Kasumi-1 (cell line): Measurements from ENCODE around the gene CCDC74B.
A peak's percentile ranks its signal among the peaks of the same experiment; 100 is the strongest.
"Not testable (repeated sequence)": the region's sequence is repeated elsewhere in the genome, so short reads cannot be mapped to it uniquely, and the experiment has no call there.

Source experiments
- DNase-seq, 2 experiments: peaks; one replicate each; lab custom pipeline; 2025; lab: John Stamatoyannopoulos, UW

Gene CCDC74B

GRCh38 chr2:130145006-130145414 is at the start of gene CCDC74B:
Gene CCDC74B (minus strand): TSS chr2:130145112. CDS start chr2:130144996, 116 bp downstream.
- not testable (repeated sequence) for DNase-seq

- not testable (repeated sequence) for DNase-seq
These were observed 48.9 kb upstream of the CCDC74B start for GRCh38 chr2:130193824-130194223.

DNA sequence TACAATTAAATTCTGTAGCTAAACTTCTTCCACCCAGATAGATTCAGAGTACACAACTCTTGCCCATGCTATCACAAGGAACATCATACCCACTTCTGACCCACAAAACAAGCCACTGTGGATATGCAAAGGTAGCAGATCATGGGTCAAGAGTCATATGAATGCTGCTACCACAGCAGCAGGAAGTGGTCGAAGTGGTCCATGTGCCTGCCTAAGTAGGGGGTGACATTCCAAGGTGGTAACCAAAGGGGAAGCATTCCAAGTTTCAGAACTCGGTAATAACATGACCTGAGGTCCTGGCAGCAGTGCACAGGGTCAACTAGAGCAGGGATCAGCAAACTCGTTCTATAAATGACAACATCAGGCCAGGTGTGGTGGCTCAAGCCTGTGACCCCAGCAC is 47.5 kb upstream of the CCDC74B start:
- not testable (repeated sequence) for DNase-seq

GRCh38 chr2:130191319-130191718 is 46.4 kb upstream of the CCDC74B start:
- DNase-seq, result not testable (repeated sequence)

DNA sequence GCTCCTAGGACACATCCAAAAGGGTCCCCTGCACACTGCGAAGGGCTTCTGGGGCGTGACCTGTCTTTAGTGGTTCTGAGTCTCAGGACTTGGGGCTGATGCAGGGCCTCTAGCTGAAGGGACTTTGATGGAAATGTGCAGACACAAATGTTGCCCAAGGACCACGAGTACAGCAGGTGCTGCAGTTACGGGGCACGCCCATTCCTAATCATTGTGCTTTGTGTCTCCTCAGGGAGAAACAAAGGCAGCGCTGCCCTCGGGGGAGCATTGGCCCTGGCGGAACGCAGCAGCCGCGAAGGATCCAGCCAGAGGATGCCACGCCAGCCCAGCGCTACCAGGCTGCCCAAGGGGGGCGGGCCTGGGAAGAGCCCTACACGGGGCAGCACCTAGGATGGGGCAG is 45.3 kb upstream of the CCDC74B start:
- DNase-seq, result no peak

GRCh38 chr2:130188958-130189357 is 44.0 kb upstream of the CCDC74B start:
- not testable (repeated sequence) for DNase-seq

DNA sequence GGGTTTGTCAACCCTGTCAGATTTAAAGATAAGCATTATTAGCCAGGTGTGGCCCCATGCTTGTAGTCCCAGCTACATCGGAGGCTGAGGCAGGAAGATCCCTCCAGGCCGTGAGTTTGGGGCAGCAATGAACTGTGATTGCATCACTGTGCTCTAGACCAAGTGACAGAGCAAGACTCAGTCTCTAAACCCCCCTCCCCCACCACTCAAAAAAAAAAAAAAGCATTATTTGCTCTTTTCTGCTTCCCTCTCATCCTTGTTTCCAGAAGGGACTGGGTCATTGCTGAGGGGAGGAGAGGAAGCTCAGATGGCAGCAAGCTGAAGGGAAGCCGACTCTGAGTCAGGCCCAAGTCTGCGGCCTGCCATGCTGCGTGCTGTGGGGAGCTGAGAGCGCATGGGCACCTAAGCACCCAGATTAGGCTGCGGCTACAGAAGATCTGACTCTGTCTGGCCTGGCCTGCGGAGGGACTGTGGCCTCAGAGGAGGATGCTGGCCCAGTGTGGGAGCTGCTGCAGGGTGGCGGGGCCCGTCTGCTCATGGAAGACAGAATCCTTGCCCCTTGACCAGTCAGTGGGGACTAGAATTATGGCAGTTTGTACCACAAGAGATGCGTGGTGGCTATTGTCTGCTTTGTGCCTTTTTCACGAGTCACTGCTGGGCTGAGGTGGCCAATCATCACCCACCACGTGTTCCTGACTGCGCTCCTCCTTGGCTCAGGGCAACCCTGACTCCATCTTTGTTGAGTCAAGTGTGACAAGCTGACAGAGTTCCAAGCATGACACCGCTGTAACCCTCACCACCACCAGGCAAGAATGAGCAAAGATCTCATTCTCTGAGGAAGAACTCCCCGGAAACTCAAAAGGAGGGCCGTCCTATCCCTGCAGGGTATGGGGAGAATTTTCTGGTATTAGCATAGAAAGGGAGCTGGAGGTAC is 43.2 kb upstream of the CCDC74B start:
- not testable (repeated sequence) for DNase-seq

DNA sequence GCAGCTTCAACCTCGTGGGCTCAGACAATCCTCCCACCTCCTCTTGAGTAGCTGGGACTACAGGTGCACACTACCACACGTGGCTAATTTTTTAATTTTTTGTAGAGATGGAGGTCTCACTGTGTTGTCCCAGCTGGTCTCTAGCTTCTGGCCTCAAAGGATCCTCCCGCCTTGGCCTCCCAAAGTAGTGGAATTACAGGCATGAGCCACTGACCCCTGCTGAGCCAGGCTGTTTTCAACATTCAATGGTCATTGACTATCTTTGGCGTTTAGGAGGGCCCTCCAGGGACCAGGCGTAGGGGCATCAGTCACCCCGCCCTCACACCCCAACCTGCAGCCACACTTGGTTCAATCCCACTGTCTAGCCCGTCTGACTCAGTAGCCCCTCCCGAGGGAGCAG is 42.4 kb upstream of the CCDC74B start:
- DNase-seq, result no peak

DNA sequence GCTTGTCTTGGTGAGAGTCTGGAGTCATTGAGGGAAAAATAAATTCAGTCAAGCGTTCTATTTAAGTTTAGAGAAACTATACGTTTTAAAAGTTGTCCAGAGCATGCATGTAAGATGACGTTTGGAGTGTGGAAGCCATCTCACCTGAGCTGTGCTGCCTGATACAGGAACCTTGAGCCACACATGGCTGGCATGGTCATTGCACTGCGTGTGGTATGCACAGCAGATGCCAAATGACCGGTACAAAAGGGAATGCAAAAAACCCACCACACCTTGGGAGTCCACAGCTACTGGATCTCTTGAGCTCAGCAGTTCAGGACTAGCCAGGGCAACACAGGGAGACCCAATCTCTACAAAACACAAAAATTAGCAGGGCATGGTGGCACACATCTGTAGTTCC is 41.5 kb upstream of the CCDC74B start:
- DNase-seq, result no peak

GRCh38 chr2:130185896-130186295 is 41.0 kb upstream of the CCDC74B start:
- DNase-seq, result no peak

DNA sequence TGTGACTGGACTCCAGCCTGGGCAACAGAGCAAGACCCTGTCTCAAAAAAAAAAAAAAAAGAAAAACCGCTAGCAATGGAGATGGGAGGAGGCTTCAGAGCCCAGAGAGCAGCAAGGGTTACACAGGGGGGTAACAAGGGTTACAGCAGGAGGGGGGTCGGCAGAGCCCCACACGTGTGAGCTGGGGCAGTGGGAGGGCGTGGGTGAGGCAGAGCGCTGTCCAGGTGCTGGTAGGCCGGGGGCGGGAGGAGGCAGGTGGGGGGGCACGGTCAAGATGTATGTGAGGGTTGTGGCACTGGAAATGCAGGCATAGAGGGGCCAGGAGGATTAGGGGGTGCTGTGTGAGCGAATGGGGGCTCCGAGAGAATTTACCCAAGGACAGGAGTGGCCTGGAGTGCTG is 40.5 kb upstream of the CCDC74B start:
- DNase-seq, result no peak

- DNase-seq, result no peak
These were observed 38.8 kb upstream of the CCDC74B start for GRCh38 chr2:130183512-130184373.

- peak in 1 of 2 experiments; percentile 3 for DNase-seq
These were observed 38.1 kb upstream of the CCDC74B start for GRCh38 chr2:130182826-130183511.

DNA sequence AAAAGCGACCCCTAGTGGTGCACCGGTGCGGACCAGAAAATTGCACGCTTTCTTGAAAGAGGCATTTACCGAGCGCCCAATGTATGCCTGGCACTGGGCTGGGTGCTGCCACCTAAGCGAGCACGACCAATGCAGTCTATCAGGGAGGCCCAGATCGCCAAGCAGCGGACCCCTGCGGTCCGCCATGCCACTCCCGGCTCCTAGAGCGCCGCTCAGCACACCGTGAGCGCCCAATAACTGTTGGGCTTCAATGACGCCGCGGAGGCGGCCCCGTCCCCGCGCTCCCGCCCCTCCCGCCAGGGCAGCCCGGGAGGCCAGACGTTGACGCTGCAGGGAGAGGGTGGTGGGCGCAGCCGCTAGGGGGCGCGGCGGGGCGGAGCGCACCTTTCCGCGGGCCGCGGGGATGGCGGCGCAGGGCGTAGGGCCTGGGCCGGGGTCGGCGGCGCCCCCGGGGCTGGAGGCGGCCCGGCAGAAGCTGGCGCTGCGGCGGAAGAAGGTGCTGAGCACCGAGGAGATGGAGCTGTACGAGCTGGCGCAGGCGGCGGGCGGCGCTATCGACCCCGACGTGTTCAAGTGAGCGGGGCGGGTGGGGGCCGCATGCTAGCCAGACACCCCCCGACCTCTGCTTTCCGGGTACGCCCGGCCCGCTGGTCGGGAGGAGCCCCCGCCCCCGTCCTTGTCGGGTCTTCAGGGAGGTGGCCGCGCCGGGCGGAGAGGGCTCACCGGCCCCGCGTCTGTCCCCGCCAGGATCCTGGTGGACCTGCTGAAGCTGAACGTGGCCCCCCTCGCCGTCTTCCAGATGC is 37.2 kb upstream of the CCDC74B start, which contains the start of gene MZT2B:
Gene MZT2B (plus strand): TSS at position 383 of the 803 bp plus-strand sequence. CDS start 21 bp downstream, at position 404.
- DNase-seq, result peak; percentile 72 to 76

- DNase-seq, result peak; percentile 84 to 85
These were observed 36.5 kb upstream of the CCDC74B start, which contains the start of gene SMPD4 for GRCh38 chr2:130181325-130181879. Gene SMPD4 (minus strand): TSS chr2:130181602. CDS start chr2:130176592, 5,010 bp downstream.

- DNase-seq, result not testable (repeated sequence)
These were observed 35.8 kb upstream of the CCDC74B start for GRCh38 chr2:130180404-130181324.

DNA sequence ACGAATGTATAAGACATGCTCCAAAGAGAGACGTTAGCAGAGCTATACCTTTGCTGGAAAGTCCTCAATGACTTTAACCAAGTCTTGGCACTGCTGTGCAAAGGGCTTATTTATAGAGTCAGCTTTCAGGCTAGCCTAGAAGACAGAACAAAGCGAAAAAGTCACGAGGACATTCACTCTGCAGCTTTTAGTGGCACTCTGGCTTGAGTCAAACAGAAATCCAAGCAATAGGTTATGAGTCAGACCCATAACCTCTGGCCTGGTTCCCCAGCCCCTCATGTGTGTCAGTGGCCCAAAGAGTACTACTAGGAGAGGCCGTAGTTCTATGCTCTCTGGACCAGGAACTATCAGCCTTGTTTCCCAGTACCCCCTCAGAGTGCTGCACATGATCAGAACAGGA is 30.0 kb upstream of the CCDC74B start:
- not testable (repeated sequence) for DNase-seq

- DNase-seq, result no peak
These were observed 25.0 kb upstream of the CCDC74B start for GRCh38 chr2:130169896-130170295.

- not testable (repeated sequence) for DNase-seq
These were observed 24.3 kb upstream of the CCDC74B start for GRCh38 chr2:130169163-130169562.
